Omental fat pad (tissue), 4 donors: ENCODE data around the gene PPP1R27. TPM values are rescaled to one million over a fixed set of nuclear protein-coding genes. Genes with fewer than 3 reads are reported as not detected.

ENCODE experiments used
- ATAC-seq: fragments of 150-250 bp; one replicate; pipeline ENCODE4 v1.9.1; 2016; ENCODE audit warnings: mild to moderate bottlenecking, moderate library complexity; ENCODE audit not compliant: low FRiP score
- DNase-seq: peaks from one replicate; pipeline ENCODE4 v3.0.0-alpha.2; 2019; ENCODE audit warnings: low spot score
- CTCF ChIP-seq, 3 donors: fragments of 450-650 bp; IDR thresholded peaks; one replicate each; pipeline ENCODE4 v1.5.1; 2016 to 2017; ENCODE audit warnings: antibody characterized with exemption in 3 of 3, mild to moderate bottlenecking in 3 of 3, moderate library complexity in 2 of 3
- total RNA-seq, 4 donors: library from RNA; depleted of rRNA; stranded (reverse); fragments of >200 nt; gene quantifications; one replicate each; pipeline ENCODE4 v1.1.0, GENCODE V29; 2016

Gene PPP1R27
- total RNA-seq, 4 donors from 2014 or later, result 0.65 TPM; not detected in 3

GRCh38 chr17:81849457-81849856 is 14.6 kb upstream of the PPP1R27 start:
- DNase-seq (no peak), ATAC-seq (no peak)
- no peak for TF ChIP-seq CTCF (IDR thresholded peaks at IDR 0.05)

GRCh38 chr17:81846743-81847689 is 12.2 kb upstream of the PPP1R27 start:
- no peak for TF ChIP-seq CTCF (IDR thresholded peaks at IDR 0.05)
- no peak for ATAC-seq
- DNase-seq, result no peak

GRCh38 chr17:81845881-81846742 is 11.3 kb upstream of the PPP1R27 start:
- DNase-seq (no peak), ATAC-seq (no peak)

GRCh38 chr17:81845361-81845760 is 10.5 kb upstream of the PPP1R27 start:
- ATAC-seq (no peak), DNase-seq (no peak)
- TF ChIP-seq CTCF (IDR thresholded peaks at IDR 0.05), result no peak

More at GRCh38 chr17:81845881-81846742, 11.3 kb upstream of the PPP1R27 start:
- TF ChIP-seq CTCF (IDR thresholded peaks at IDR 0.05), result no peak

GRCh38 chr17:81844887-81845286 is 10.0 kb upstream of the PPP1R27 start:
- no peak for TF ChIP-seq CTCF (IDR thresholded peaks at IDR 0.05)
- DNase-seq, result no peak
- ATAC-seq, result no peak

GRCh38 chr17:81844327-81844851 is 9.5 kb upstream of the PPP1R27 start:
- no peak for TF ChIP-seq CTCF (IDR thresholded peaks at IDR 0.05)
- no peak for DNase-seq
- ATAC-seq, result no peak
